Cerebellar nuclear complex (tissue), 1 donor: ENCODE measurements around the gene OR52H1.

Experiments
- DNase-seq, 2 experiments: peaks; one replicate each; lab custom pipeline; 2025; lab: John Stamatoyannopoulos, UW

The OR52H1 gene

DNA sequence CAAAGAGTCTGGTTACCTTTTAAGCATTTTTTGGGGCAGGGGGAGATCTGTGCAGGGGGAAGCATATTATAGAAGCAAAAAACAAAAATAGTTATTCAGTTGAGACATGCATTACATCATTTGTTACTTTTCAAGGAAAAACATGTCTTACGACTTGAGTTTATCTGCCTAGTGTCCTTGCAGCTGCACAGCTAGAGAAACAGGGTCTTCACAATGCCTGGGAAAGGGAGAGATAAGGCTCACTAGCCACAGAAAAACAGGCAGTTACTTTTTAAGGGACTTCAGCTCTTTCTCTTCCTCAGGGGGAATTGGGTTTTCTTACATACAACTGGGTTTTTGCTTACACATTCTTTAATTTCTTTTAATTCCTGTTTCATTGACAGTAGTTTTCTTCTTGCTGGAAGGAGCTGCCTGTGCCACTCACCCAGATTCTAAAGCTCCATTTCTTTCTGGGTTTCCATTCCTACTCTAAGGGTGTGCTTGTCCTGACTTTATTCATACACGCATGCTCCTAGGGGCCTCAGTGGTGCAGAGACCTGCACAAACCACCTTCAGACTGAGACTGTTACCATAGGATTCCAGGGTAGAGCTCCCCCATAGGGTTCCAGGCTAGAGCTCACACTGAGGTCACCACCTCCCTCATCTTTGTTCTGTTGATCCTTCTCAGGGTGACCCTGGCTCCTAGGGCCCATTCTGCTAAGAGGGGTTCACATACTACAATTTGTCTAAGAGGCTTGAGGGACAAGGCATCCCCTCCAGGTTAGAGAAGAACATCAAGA lies 17.1 kb downstream of the OR52H1 start:
- DNase-seq = no peak

DNA sequence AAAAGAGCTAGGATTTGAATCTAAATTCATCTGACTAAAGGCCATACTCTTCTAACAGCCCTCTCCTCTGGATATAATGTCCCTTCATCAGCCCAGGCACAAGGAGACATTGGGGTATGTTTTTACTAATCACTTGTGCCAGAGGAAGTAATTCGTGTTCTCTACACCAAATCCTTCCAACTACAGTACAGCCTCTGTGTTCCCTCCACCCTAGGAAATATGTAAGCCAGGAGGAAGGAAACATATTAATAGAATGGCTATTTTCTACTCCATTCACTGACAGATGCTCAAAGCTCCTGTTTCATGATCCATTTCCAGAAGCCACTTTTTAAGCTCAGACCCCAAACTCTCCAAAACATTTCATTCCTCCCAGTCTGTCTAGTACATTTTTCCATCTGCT lies 19.8 kb downstream of the OR52H1 start:
- no peak for DNase-seq

DNA sequence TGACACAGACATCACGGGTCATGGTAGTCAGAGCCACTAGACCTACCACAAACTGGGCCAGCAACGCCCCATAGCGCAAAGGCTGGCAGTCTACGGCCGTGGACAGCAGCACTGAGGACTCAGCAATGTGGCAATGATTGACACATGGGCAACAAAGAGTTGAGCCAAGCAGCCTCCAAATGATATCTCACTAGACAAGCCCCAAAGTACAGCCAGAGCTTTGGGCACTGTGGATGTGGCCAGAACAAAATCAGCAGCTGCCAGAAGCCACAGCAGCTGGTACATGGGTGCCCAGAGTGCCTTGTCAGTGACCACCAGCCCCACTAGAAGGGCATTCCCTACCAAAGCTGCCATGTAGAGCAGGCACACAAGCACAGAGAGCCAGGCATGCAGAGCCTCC lies 20.6 kb downstream of the OR52H1 start:
- DNase-seq = no peak

DNA sequence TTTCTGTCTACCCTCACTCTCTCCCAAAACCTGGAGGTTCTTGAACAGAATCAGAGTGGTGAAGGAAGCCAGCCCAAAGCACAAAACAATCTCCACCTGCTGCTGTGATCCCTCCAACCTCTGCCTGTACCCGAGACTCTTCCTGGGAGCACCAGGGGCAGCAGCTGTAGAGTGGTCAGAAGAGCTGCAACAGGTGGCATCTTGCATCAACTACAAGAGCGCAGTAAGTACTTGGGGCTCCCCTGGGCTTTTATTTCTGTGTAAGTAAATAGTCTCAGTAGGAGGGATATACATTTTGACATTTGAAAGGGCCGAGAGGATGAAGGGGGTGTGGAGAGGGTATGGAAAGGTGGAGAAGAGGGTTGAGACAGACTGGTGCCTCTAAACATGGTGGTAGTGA lies 23.6 kb downstream of the OR52H1 start:
- no peak for DNase-seq

DNA sequence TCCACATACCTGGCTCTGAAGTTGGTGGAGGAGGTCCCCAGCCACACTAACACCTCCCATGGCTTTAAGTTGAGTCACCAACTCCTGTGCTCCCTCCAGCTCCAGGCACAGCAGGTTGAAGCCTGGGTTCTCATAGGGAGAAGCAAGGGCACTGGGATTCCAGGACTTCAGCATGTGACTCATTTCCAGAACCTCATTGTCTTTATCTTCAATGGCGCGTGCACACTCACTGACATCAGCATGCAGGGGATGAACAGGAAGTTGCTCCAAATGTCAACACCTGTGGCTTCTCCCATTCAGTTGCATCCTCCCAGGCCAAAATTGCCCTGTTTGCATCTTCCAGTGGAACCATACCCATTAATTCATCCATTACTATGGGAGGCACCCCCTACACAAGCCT lies 26.0 kb downstream of the OR52H1 start:
- DNase-seq = no peak

DNA sequence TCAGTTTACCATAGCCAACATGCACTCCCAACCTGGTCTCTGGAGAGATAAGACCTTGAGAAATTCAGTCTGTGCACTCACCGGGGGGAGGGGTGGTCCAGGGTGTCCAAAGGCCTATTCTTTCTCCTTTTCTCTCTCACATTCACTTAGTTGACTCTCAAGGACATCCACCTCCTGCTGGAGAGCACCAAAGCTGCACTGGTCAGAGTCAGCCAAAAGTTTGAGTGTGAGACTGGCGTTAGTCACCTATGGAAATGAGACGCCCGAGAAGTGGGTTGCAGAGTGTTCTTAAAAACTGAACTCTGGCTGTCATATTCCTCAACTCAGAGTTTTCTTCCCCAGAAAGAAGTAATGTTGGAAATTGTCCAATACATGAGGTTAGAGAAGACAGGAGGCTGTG lies 26.8 kb downstream of the OR52H1 start:
- no peak for DNase-seq

DNA sequence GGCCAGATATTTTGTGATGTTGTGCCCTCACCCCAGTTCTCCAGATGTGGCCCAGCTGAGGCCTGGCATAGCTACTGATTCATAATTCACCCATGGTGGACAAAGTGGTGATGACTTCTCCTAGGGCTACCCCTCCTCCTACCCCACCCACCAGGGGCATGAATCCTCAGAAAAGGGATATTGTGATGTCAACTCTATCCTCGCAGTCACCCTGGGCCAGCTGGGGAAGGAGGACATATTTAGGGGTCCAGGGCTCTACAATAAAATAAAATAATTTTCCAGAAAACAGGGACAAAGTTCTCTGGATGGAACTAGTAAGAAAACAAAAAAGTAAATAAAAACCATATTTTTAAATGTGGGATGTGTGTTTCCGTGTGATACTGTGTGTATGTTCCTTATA lies 31.7 kb downstream of the OR52H1 start, which contains the start of gene UBQLNL:
Gene UBQLNL, minus strand, starts transcription at position 101 of the 400 bp plus-strand sequence. CDS start 258 bp downstream, outside the sequence.
- no peak for DNase-seq

DNA sequence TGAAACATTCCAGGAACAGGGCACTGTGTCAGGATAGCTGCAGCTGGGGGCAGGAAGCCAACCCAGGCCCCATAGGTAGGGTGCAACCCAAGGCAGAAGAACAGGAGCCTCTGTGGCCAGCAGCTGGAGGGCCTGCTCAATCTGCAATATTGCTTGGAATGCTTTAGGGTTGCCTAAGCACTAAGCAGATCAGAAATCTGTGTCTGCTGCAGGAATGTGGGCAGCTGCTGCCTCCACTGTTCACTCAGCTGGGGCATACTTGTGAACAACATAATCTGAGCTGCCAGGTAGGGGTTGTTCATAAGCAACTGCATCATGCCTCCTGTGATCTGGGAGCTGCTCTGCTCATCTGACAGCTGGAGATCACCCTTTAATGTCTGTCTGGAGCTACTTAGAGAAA lies 33.5 kb downstream of the OR52H1 start:
- no peak for DNase-seq

DNA sequence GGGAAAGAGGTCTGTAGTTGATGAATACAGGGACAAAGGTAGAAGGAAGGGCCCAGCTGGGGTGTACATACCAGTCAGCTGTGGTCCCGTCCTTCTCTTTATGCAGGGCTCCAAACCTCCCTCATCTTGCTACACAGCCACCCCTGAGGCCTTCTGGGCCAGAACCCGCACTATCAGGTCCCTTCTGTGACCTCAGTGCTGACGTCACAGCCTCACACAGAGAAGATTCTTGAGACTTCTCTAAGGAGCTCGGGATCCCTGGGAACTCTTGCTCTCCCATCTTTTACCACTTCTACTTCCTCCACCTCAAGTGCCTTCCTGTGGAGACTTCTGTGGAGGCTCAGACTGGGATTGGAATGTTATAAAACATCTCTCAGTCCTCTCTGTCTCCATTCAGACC lies 38.5 kb downstream of the OR52H1 start, which contains the start of gene UBQLN3:
Gene UBQLN3, minus strand, starts transcription at position 155 of the 400 bp plus-strand sequence. CDS start 399 bp downstream, outside the sequence.
- no peak for DNase-seq

DNA sequence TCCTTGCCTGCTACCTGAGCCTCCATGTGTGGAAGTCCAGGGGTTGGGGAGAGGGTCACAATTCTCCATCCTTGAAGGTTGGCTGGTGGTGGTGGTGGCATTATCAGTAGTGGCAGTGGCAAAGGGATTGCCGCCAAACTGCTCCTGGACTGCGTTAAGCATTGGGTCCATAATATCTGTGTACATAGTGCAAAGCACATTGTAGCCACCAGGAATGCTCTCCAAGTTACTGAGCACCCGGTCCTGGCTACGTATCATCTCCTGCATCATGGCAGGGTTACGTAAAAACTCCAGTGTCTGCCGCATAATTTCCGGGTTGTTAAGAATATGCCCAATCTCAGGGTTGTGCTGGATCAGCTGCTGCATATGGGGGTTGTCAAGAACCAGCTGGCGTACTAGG lies 39.7 kb downstream of the OR52H1 start:
- no peak for DNase-seq

DNA sequence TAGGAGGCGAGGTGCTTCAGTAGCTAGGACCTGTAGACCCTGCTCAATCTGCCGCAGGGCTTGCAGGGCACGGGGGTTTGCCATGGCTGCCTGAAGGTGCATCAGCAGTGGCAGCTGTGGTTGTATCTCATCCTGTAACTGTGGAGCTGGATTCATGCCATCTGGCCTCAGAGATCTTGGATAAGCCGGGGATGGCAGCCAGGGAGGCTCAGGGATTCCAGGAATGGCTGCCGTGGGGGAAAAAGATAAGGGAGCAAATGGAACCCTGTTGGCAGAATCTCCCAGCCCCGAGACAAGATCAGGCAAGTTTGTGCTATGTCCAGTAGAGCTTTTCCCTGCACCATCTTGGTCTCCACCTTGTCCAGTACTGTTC lies 40.4 kb downstream of the OR52H1 start:
- DNase-seq = no peak

DNA sequence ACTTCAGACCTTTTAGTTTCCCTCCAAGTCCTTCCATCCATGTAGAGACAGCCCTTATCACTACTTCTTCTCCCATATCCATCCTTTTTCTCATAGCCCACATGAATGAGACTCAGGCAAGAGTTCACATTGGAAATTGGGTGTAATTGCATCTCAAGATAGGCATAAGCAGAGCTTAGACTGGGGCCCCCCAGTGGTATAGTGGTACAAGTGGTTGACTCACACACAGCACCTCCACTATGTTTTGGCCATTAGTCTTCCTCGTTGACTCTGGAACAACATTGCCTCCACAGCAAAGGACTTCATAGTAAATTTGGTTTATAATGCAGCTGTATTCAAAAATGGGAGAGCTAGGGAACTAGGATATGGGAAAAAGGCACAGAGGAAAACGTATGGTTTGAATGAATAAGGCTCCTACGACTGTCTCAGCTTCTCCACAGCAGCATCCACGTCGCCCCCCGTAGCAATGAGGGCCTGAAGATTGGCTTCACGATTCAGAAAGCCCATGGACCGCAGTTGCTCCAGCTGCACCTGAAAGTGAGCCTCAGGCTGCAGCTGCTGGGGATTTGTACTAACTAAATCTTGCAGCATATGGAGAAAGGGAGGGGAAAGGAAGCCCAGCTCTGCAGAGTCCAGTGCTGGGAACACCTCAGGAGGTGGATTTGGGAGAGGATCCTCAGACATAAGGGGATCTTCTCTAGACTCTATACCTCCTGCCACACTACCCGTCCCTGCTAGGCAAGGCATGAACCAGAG lies 41.0 kb downstream of the OR52H1 start:
- no peak for DNase-seq

DNA sequence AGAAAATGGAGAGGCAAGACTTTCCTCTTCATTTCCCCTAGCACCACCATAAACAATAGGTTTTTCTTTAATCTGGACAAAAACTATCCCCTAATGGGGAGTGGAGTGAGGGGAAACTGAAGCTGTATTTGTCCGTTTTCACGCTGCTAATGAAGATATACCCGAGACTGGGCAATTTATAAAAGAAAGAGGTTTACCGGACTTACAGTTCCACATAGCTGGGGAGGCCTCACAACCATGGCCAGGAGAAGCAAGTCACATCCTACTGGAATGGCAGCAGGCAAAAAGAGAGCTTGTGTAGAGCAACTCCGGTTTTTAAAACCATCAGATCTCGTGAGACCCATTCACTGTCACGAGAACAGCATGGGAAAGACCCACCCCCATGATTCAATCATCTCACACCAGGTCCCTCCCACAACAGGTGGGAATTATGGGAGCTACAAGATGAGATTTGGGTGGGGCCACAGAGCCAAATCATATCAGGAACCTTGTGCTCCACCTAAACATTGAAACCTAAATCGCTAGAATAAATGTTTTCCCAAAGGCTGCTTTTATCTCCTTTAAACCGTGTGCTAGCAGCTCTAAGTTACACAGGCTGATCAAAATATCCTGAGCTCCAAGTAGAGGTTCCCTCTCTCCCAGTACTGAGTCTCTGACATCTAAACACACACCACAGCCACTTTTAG lies 42.8 kb downstream of the OR52H1 start:
- no peak for DNase-seq

DNA sequence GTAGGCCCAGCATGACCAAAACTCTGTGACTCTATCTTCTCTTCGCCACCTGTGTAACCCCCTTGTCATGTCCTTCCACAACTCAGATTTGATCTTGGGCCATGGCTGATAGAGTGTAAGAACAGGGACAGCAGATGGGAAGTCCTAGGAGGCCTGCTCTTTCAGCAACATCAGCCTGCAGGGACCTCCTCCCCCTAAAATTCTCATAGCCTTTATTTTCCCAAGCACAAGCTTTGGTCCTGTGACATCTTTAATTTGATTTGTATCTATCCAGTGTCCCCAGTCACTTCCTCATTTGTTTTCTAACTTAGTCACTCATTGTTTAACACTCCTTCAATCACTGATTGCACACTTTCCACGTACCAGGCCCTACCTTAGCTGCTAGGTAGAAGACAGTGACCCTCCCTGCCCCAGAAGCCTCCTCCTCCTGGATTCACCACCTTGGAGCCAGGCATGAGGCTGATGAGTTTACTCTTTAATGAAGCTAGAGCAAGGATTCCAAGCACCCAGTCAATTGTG lies 43.9 kb downstream of the OR52H1 start:
- no peak for DNase-seq

DNA sequence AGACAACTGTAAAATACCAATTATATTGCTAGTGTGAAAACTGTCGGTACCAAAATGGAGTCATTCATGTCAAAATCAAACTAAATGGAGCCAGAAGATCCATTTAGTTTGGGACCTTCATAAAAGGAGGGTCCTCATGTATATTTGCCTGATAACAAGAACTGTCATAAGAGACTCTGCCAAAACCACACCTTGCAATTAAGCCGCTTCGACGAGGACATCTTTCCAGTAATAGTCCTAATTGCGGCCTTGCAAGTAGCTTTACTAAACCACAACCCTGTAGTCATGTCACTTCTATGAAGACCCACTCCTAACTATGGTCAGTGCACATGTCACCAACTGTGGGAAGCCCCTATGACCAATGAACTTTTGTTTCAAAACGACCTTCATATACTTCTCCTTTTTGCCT lies 47.9 kb downstream of the OR52H1 start:
- DNase-seq = no peak

DNA sequence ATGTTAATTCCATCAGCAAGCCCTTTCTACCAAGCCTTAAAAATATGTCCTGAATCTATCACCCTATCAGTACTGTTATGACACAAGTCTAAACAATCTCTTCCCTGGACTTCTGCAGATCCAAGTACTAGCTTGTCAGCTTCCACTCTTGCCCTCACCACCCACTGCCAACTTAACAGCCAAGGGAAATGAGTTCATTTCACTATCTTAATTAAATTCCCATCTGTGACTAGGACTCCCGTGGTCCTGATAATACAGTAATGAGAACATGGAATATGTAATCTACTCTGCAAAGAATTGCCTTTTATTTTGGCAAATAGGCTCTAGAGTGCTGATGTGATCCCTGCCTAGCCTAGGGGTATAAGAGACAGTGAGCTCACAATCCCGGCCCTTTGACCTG lies 48.7 kb downstream of the OR52H1 start:
- no peak for DNase-seq
